Esophagus squamous epithelium (tissue), 4 donors: ENCODE data around the gene CYB561D2.

Source experiments
- POLR2A ChIP-seq, 4 donors: fragments of 450-650 bp; IDR thresholded peaks; one replicate each; pipeline ENCODE4 v1.6.1; 2017; ENCODE audit warnings: antibody characterized with exemption in 4 of 4, mild to moderate bottlenecking in 4 of 4, moderate library complexity in 3 of 4
- TF ChIP-seq, protein P1 (sequence below), 6 experiments: fragments of 450-650 bp in 4 of 6; fragments of 200-600 bp in 2 of 6; sonication (generic) in 2 of 6; IDR thresholded peaks; one replicate each; pipeline ENCODE4 v1.5.1; 2016 to 2019; ENCODE audit warnings: antibody characterized with exemption in 6 of 6, mild to moderate bottlenecking in 4 of 6, moderate library complexity in 4 of 6

DNA sequence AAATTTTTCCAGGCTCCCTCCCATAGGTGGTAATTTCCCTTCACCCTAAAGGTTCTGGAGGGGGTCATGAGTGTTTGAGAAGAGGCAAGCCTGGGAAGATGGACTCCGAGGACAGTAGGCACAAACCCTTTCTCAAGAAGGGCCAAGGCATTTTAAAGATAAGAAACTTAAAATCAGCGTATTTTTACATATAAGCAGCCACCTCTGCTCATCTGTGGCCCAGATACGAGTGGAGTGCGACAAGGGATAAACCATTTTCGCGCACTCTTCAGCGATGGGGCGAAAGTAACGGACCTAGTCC is 10.6 kb upstream of the CYB561D2 start:
- TF ChIP-seq, protein P1, sequence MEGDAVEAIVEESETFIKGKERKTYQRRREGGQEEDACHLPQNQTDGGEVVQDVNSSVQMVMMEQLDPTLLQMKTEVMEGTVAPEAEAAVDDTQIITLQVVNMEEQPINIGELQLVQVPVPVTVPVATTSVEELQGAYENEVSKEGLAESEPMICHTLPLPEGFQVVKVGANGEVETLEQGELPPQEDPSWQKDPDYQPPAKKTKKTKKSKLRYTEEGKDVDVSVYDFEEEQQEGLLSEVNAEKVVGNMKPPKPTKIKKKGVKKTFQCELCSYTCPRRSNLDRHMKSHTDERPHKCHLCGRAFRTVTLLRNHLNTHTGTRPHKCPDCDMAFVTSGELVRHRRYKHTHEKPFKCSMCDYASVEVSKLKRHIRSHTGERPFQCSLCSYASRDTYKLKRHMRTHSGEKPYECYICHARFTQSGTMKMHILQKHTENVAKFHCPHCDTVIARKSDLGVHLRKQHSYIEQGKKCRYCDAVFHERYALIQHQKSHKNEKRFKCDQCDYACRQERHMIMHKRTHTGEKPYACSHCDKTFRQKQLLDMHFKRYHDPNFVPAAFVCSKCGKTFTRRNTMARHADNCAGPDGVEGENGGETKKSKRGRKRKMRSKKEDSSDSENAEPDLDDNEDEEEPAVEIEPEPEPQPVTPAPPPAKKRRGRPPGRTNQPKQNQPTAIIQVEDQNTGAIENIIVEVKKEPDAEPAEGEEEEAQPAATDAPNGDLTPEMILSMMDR (IDR thresholded peaks at IDR 0.05), result no peak
- TF ChIP-seq POLR2A (IDR thresholded peaks at IDR 0.05), result no peak
